Peyer's patch (tissue), 4 donors: ENCODE data around the gene PDGFC. TPM values are rescaled to one million over a fixed set of nuclear protein-coding genes. Genes with fewer than 3 reads are reported as not detected.

Experiments used
- DNase-seq, 3 donors: peaks; one replicate each; pipeline ENCODE4 v3.0.0-alpha.2; 2017 to 2019
- H3K27ac ChIP-seq, 4 donors: fragments of 200-600 bp; sonication (generic); one replicate each; pipeline ENCODE4 v1.5.1; 2016 to 2019
- H3K27me3 ChIP-seq, 2 donors: fragments of 200-600 bp; sonication (generic); one replicate each; pipeline ENCODE4 v1.5.1; 2019
- H3K36me3 ChIP-seq, 3 donors: fragments of 200-600 bp; sonication (generic); one replicate each; pipeline ENCODE4 v1.5.1; 2016 to 2019
- H3K4me1 ChIP-seq, 4 donors: fragments of 200-600 bp; sonication (generic); one replicate each; pipeline ENCODE4 v1.5.1; 2016 to 2019
- H3K4me3 ChIP-seq, 4 donors: fragments of 200-600 bp; sonication (generic); 1 replicate in 3 of 4; 2 replicates in 1 of 4; pipeline ENCODE4 v1.5.1; 2016 to 2019; ENCODE audit warnings: mild to moderate bottlenecking in 1 of 4
- H3K9me3 ChIP-seq, 4 donors: fragments of 200-600 bp; sonication (generic); one replicate each; pipeline ENCODE4 v1.5.1; 2016 to 2019; ENCODE audit warnings: mild to moderate bottlenecking in 1 of 4
- POLR2A ChIP-seq, 2 donors: fragments of 450-650 bp; IDR thresholded peaks; one replicate each; pipeline ENCODE4 v1.5.1; 2017; ENCODE audit warnings: antibody characterized with exemption in 2 of 2, mild to moderate bottlenecking in 2 of 2, moderate library complexity in 2 of 2
- total RNA-seq, 4 donors: library from RNA; depleted of rRNA; stranded (reverse); fragments of >200 nt; gene quantifications; one replicate each; pipeline ENCODE4 v1.1.0, GENCODE V29; 2016
- TF ChIP-seq, protein P1 (sequence below), 6 experiments: fragments of 450-650 bp in 4 of 6; fragments of 200-600 bp in 2 of 6; sonication (generic) in 1 of 6; IDR thresholded peaks; one replicate each; pipeline ENCODE4 v1.5.1; 2017 to 2019; ENCODE audit warnings: antibody characterized with exemption in 6 of 6, mild to moderate bottlenecking in 3 of 6, moderate library complexity in 1 of 6

Gene PDGFC
- total RNA-seq, 4 donors from 2014 or later, result 4.4 to 17.3 (median 11.5) TPM

DNA sequence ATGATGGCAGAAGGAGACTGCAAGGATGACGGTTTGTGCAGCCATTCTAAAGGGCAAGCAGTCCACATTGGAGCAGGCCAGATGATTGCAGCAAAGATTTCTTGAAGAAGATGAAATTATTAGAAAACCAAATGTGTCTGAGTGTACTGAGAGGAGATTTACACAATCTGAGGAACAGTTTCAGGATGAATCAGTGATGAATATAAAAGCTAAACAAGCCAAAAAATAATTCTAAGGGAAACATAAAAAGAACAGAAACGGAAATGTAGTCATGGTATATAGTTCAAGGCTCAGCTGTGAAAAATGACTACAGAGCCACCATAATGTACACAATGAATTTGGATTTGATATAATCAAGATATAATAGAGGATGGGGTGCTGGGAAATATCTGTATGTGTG is 168.5 kb downstream of the PDGFC start:
- Histone ChIP-seq H3K4me3 (no peak overlapping the region), H3K4me1 (no peaks in the 10 kb centered on the region), H3K27me3 (no peaks in the 10 kb centered on the region), H3K27ac (no peak overlapping the region), H3K36me3 (no peaks in the 10 kb centered on the region), H3K9me3 (no peaks in the 10 kb centered on the region)
- no peak for TF ChIP-seq POLR2A (IDR thresholded peaks at IDR 0.05)
- TF ChIP-seq, protein P1, sequence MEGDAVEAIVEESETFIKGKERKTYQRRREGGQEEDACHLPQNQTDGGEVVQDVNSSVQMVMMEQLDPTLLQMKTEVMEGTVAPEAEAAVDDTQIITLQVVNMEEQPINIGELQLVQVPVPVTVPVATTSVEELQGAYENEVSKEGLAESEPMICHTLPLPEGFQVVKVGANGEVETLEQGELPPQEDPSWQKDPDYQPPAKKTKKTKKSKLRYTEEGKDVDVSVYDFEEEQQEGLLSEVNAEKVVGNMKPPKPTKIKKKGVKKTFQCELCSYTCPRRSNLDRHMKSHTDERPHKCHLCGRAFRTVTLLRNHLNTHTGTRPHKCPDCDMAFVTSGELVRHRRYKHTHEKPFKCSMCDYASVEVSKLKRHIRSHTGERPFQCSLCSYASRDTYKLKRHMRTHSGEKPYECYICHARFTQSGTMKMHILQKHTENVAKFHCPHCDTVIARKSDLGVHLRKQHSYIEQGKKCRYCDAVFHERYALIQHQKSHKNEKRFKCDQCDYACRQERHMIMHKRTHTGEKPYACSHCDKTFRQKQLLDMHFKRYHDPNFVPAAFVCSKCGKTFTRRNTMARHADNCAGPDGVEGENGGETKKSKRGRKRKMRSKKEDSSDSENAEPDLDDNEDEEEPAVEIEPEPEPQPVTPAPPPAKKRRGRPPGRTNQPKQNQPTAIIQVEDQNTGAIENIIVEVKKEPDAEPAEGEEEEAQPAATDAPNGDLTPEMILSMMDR (IDR thresholded peaks at IDR 0.05), result no peak
- no peak for DNase-seq

DNA sequence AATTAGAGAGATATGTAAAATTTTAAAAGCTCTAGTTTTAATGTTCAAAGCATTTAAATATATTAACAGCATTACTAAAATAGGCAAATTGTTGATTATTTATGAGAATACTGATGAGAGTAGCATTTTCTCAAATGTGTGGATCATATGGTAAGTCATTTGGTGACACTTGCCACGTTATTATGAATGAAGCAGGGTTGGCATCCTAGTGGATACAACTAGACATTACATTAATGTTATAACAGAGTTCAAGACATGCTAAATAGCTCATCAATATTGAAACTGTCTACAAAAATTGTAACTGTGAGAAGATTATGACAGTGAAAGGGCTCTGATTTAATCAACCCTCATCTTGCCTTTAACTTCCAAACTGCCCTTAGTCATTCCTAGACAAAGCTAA is 171.1 kb downstream of the PDGFC start:
- no peaks in the 10 kb centered on the region for H3K27me3 ChIP-seq
- DNase-seq, result no peak
- no peak for TF ChIP-seq POLR2A (IDR thresholded peaks at IDR 0.05)
- TF ChIP-seq, protein P1 (IDR thresholded peaks at IDR 0.05), result no peak
- no peak overlapping the region for H3K27ac ChIP-seq
- H3K9me3 ChIP-seq, result no peaks in the 10 kb centered on the region
- H3K4me3 ChIP-seq, result no peak overlapping the region
- no peaks in the 10 kb centered on the region for H3K4me1 ChIP-seq
- no peaks in the 10 kb centered on the region for H3K36me3 ChIP-seq

DNA sequence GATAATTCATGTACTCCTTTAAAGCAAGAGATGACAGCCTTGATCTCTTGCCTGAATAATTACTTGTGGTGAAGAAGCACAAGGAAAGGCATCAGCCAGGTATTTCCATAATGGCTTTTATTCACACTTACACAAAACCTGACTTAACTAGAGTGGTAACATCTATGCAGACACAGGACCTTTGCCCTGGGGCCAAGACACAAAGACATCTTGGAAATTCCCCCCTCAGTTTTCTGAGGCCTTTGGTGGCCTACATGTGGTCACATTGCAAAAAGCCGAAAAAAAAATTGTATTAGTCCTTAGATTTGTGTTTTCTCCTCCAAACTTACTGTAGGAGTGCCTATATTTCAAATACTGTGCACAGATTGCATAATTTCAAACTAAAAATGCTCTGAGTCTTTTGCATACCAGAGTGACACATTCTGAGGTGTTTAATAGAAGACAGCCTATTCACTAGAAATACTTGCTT is 172.4 kb downstream of the PDGFC start:
- TF ChIP-seq POLR2A (IDR thresholded peaks at IDR 0.05), result no peak
- TF ChIP-seq, protein P1 (IDR thresholded peaks at IDR 0.05), result no peak
- H3K4me3 ChIP-seq, result no peak overlapping the region
- H3K27me3 ChIP-seq, result no peaks in the 10 kb centered on the region
- DNase-seq, result no peak
- no peaks in the 10 kb centered on the region for H3K9me3 ChIP-seq
- H3K27ac ChIP-seq, result no peak overlapping the region
- H3K36me3 ChIP-seq, result no peaks in the 10 kb centered on the region
- H3K4me1 ChIP-seq, result no peaks in the 10 kb centered on the region

DNA sequence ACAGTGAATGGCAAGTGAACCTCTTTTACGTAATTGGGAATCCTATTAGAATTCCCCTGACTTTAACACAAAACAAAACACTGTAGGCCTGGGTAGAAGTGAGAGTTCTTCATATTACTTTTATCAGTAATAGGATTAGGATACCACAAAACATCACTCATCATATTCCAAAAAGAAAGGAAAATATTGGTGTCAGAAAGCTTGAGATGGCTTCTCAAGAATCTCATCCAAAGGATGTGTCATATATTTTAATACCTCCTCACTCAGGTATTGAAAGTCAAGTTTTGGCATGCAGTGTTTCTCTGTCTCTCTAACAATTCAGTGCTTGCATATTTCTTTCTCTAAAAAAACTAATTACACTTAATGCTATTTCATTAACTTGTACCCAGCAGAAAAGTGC is 173.2 kb downstream of the PDGFC start:
- no peaks in the 10 kb centered on the region for H3K36me3 ChIP-seq
- H3K4me1 ChIP-seq, result no peaks in the 10 kb centered on the region
- no peak overlapping the region for H3K27ac ChIP-seq
- H3K4me3 ChIP-seq, result no peak overlapping the region
- TF ChIP-seq, protein P1 (IDR thresholded peaks at IDR 0.05), result no peak
- no peak for TF ChIP-seq POLR2A (IDR thresholded peaks at IDR 0.05)
- DNase-seq, result no peak
- H3K27me3 ChIP-seq, result no peaks in the 10 kb centered on the region
- H3K9me3 ChIP-seq, result no peaks in the 10 kb centered on the region

DNA sequence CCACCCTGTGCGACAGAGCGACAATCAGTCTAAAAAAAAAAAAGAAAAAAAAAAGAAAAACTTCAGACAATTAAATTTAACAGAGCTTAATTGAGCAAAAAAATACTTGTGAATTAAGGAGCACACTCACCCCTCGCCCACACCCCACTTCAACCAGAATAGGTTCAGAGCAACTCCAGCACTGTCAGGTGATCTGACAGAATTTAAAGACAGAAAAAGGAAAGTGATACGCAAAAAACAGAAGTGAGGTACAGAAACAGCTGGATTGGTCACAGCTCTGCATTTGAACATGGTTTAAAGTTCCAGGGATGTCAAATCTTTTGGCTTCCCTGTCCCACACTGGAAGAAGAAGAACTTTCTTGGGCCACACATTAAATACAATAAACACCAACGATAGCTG is 174.4 kb downstream of the PDGFC start:
- TF ChIP-seq, protein P1 (IDR thresholded peaks at IDR 0.05), result no peak
- TF ChIP-seq POLR2A (IDR thresholded peaks at IDR 0.05), result no peak
- Histone ChIP-seq H3K4me3 (no peak overlapping the region), H3K4me1 (no peaks in the 10 kb centered on the region), H3K36me3 (no peaks in the 10 kb centered on the region), H3K27me3 (no peaks in the 10 kb centered on the region), H3K27ac (no peak overlapping the region), H3K9me3 (no peaks in the 10 kb centered on the region)
- DNase-seq, result no peak

DNA sequence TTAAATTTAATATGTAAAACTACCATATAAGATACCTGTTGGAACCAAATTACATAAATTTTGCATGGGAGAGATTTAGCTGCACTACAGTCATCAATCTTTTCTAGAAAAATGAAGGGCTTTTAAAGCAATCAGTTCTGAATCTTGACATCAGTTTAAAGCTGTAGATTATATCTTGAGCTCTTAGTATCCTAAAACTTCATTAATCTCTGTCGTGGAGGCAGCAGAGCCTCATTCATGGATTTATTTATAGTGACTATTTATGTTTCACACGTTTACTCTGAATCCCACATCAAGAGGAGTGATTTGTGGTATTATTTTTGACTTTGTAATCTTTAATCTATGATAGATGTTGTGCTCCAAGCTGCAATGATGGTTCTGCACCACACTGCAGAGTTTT is 175.9 kb downstream of the PDGFC start:
- H3K36me3 ChIP-seq, result no peaks in the 10 kb centered on the region
- H3K9me3 ChIP-seq, result no peaks in the 10 kb centered on the region
- DNase-seq, result no peak
- no peaks in the 10 kb centered on the region for H3K4me1 ChIP-seq
- no peak for TF ChIP-seq POLR2A (IDR thresholded peaks at IDR 0.05)
- TF ChIP-seq, protein P1 (IDR thresholded peaks at IDR 0.05), result no peak
- H3K27me3 ChIP-seq, result no peaks in the 10 kb centered on the region
- H3K4me3 ChIP-seq, result no peak overlapping the region
- H3K27ac ChIP-seq, result no peak overlapping the region
